Stomach (tissue), 9 donors: Measurements from ENCODE around the gene BAG3. TPM values are rescaled to one million over a fixed set of nuclear protein-coding genes. Genes with fewer than 3 reads are reported as not detected.

ENCODE experiments used
- DNase-seq, 2 donors: peaks; one replicate each; pipeline versions ENCODE4 v3.0.0 to v3.0.0-alpha.2; 2013 to 2019
- H3K27ac ChIP-seq, 5 donors: fragments of 200-600 bp in 4 of 5; sonication (generic) in 4 of 5; one replicate each; pipeline ENCODE4 v1.5.1; 2013 to 2019; ENCODE audit warnings: mild to moderate bottlenecking in 1 of 5, moderate library complexity in 1 of 5
- H3K27me3 ChIP-seq, 3 donors: fragments of 200-600 bp; sonication (generic); one replicate each; pipeline ENCODE4 v1.5.1; 2017 to 2019; ENCODE audit warnings: mixed run types in 1 of 3
- H3K36me3 ChIP-seq, 4 donors: fragments of 200-600 bp; sonication (generic); 1 replicate in 3 of 4; 2 replicates in 1 of 4; pipeline ENCODE4 v1.5.1; 2016 to 2019
- H3K4me1 ChIP-seq, 4 donors: fragments of 200-600 bp; sonication (generic); one replicate each; pipeline ENCODE4 v1.5.1; 2016 to 2019
- H3K4me3 ChIP-seq, 4 donors: fragments of 200-600 bp; sonication (generic) in 3 of 4; one replicate each; pipeline ENCODE4 v1.5.1; 2016 to 2019; ENCODE audit warnings: mild to moderate bottlenecking in 1 of 4
- H3K9me3 ChIP-seq, 4 donors: fragments of 200-600 bp; sonication (generic); one replicate each; pipeline ENCODE4 v1.5.1; 2016 to 2019
- CTCF ChIP-seq, 7 experiments: fragments of 450-650 bp in 4 of 7; fragments of 200-600 bp in 3 of 7; sonication (generic) in 3 of 7; IDR thresholded peaks; one replicate each; pipeline ENCODE4 v1.5.1; 2016 to 2019; ENCODE audit warnings: antibody characterized with exemption in 7 of 7, control low read depth in 2 of 7, mild to moderate bottlenecking in 1 of 7
- EP300 ChIP-seq: sonication (generic); formaldehyde crosslinking; IDR thresholded peaks from one replicate; pipeline ENCODE4 v1.6.1; 2017; ENCODE audit warnings: antibody characterized with exemption
- POLR2A ChIP-seq, 4 donors: fragments of 450-650 bp; IDR thresholded peaks; one replicate each; pipeline ENCODE4 v1.6.1; 2016; ENCODE audit warnings: antibody characterized with exemption in 4 of 4, control low read depth in 2 of 4, mild to moderate bottlenecking in 1 of 4, moderate library complexity in 1 of 4
- POLR2AphosphoS5 ChIP-seq, 3 donors: sonication (generic); formaldehyde crosslinking; IDR thresholded peaks; one replicate each; pipeline ENCODE4 v1.6.1; 2016; ENCODE audit warnings: antibody characterized with exemption in 3 of 3
- WGBS, 5 donors: extraction: QIAGEN DNeasy Blood & Tissue Kit in 3 of 5; methylation state at CpG; one replicate each; pipeline versions ENCODE4 v1.1.5 to v1.1.7; 2013 to 2018; 5-methylcytosine and 5-hydroxymethylcytosine counted together
- intact Hi-C: fragments of 100-400 bp; cut with DNase I; formaldehyde crosslinking; loops from one replicate; pipeline ENCODE4 v1.15.1; 2023; ENCODE audit warnings: low total_unique reads
- polyA plus RNA-seq, 3 donors: library from polyadenylated mRNA; stranded (reverse); fragments of 200-250 nt; gene quantifications; one replicate each; pipeline ENCODE4 v1.2.3, GENCODE V29; 2013
- total RNA-seq, 5 donors: library from RNA; depleted of rRNA; stranded (reverse); fragments of >200 nt; gene quantifications; one replicate each; pipeline versions ENCODE4 v1.1.0 to v1.2.3, GENCODE V29; 2014 to 2016
- donor health status: healthy with polysubstance abuse.
- donor health status: Bipolar disorder and iron deficiency.
- donor health status: healthy.

Gene BAG3
- total and polyA plus RNA-seq, 8 donors, result 8.4 to 113 (median 27.3) TPM

DNA sequence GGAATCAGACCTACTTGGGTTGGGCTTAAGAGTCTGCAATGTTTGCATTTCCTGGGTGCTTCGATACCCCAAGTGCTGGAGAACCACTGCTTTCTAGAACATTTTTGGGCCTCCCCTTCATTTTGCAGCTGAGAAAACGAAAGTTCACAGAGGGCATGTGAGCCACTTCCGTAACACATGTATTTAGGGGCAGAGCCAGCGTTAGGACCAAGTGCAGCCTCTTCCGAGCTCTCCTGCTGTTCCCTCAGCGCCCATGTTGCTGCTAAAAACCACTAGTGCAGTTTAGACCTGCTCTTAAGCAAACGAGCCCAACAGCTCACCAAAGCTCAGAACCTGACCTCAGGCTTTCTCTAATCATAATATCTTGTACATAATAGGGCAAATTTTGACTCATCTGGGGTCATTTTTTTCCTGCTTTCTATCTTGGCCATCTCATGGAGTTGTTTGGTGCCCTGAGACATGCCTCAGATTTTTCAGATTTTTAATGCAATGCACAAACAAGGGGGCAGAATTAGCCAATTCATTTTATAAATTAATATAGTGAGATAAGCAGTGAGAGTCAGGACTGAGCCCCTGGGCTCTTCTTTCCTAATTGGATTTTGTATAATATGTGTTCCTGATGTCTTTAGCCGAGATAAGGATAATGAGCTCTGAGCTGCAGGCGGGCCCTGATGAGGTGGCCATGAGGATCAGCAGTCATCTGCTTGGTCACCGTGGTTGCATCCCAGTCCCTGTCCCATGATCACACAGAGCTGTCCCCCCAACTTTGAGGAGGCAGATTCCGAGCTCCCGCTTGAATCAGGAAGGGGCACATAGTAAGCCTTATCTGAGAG, 12.9 kb downstream of the BAG3 start:
- peaks cover 59 to 93% (median 74%) of the 10 kb centered on the region in 4 donors for H3K4me1 ChIP-seq
- no peak overlapping the region for H3K4me3 ChIP-seq
- no peaks in the 10 kb centered on the region for H3K9me3 ChIP-seq
- H3K27ac ChIP-seq, result peak overlapping the region in 4 of 5 donors; percentile 35 to 100 (median 52)
- no peak for DNase-seq
- intact Hi-C loops, result no loop called here
- WGBS, 5 donors, result 74 to 77% (median 76%) methylated on average over 12 of the region's 12 CpGs
- no peaks in the 10 kb centered on the region for H3K27me3 ChIP-seq
- TF ChIP-seq POLR2AphosphoS5 (IDR thresholded peaks at IDR 0.05), result no peak
- H3K36me3 ChIP-seq, result peaks cover 0 to 4% (median 0%) of the 10 kb centered on the region in 4 donors

GRCh38 chr10:119665901-119666708, 14.9 kb downstream of the BAG3 start:
- peaks cover 16 to 17% (median 16%) of the 10 kb centered on the region in 4 donors for H3K36me3 ChIP-seq
- WGBS, 5 donors, result 70 to 78% (median 76%) methylated on average over 14 of the region's 14 CpGs
- no peaks in the 10 kb centered on the region for H3K9me3 ChIP-seq
- H3K27ac ChIP-seq, result peak overlapping the region in 4 of 5 donors; percentile 22 to 100 (median 54)
- TF ChIP-seq POLR2A (IDR thresholded peaks at IDR 0.05) (no peak), CTCF (IDR thresholded peaks at IDR 0.05) (no peak), POLR2AphosphoS5 (IDR thresholded peaks at IDR 0.05) (no peak), EP300 (no peak)
- peaks cover 49 to 92% (median 64%) of the 10 kb centered on the region in 4 donors for H3K4me1 ChIP-seq
- intact Hi-C loops, result no loop called here
- DNase-seq, result no peak
- no peaks in the 10 kb centered on the region for H3K27me3 ChIP-seq
- H3K4me3 ChIP-seq, result no peak overlapping the region

DNA sequence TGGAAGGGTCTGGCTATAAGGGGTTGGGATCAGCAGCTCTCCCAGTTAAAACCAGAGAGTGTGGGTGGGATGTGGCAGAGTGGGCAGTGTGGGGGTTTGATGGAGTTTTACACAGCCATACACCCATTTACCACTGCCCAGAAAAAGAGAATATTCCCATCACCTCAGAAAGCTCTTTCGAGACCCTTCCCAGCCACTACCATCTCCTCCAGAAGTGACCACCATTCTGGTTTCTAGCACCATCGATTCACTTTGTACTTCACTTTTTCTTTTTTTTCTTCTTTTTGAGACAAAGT, 15.5 kb downstream of the BAG3 start:
- H3K27ac ChIP-seq, result peak overlapping the region in 4 of 5 donors; percentile 66 to 100 (median 71)
- WGBS, 5 donors, result 88 to 100% (median 95%) methylated on average over 2 of the region's 2 CpGs

GRCh38 chr10:119667562-119668328, 16.6 kb downstream of the BAG3 start:
- H3K9me3 ChIP-seq, result no peaks in the 10 kb centered on the region
- DNase-seq, result peak; percentile 74 to 80
- H3K4me1 ChIP-seq, result peaks cover 43 to 83% (median 56%) of the 10 kb centered on the region in 4 donors
- WGBS, 5 donors, result 18 to 45% (median 35%) methylated on average over 9 to 12 of the region's 12 CpGs
- intact Hi-C loops, result no loop called here
- H3K4me3 ChIP-seq, result no peak overlapping the region
- TF ChIP-seq POLR2A (IDR thresholded peaks at IDR 0.05), result no peak
- no peak for TF ChIP-seq CTCF (IDR thresholded peaks at IDR 0.05)
- TF ChIP-seq EP300, result no peak
- TF ChIP-seq POLR2AphosphoS5 (IDR thresholded peaks at IDR 0.05), result peak; percentile 55 to 66 (median 64)
- H3K36me3 ChIP-seq, result peaks cover 32 to 34% (median 33%) of the 10 kb centered on the region in 4 donors
- no peaks in the 10 kb centered on the region for H3K27me3 ChIP-seq
- H3K27ac ChIP-seq, result peak overlapping the region; percentile 66 to 100 (median 67)

More for the DNA sequence above, 15.5 kb downstream of the BAG3 start:
- Histone ChIP-seq H3K4me3 (no peak overlapping the region), H3K4me1 (peaks cover 49 to 91% (median 61%) of the 10 kb centered on the region in 4 donors), H3K36me3 (peaks cover 21 to 23% (median 22%) of the 10 kb centered on the region in 4 donors), H3K9me3 (no peaks in the 10 kb centered on the region), H3K27me3 (no peaks in the 10 kb centered on the region)
- intact Hi-C loops, result no loop called here
- TF ChIP-seq EP300, result no peak
- DNase-seq, result no peak

GRCh38 chr10:119668461-119668860, 17.3 kb downstream of the BAG3 start:
- no peak for DNase-seq
- H3K4me3 ChIP-seq, result no peak overlapping the region
- peaks cover 39 to 76% (median 53%) of the 10 kb centered on the region in 4 donors for H3K4me1 ChIP-seq
- intact Hi-C loops, result no loop called here
- H3K9me3 ChIP-seq, result no peaks in the 10 kb centered on the region
- peak overlapping the region in 4 of 5 donors; percentile 66 to 100 (median 71) for H3K27ac ChIP-seq
- no peak for TF ChIP-seq CTCF (IDR thresholded peaks at IDR 0.05)
- TF ChIP-seq POLR2AphosphoS5 (IDR thresholded peaks at IDR 0.05), result no peak
- no peak for TF ChIP-seq POLR2A (IDR thresholded peaks at IDR 0.05)
- TF ChIP-seq EP300, result no peak
- peaks cover 39 to 41% (median 40%) of the 10 kb centered on the region in 4 donors for H3K36me3 ChIP-seq
- WGBS, 5 donors, result 74 to 88% (median 82%) methylated on average over 6 of the region's 6 CpGs
- H3K27me3 ChIP-seq, result no peaks in the 10 kb centered on the region
